HCT116 (cell line): Measurements from ENCODE around the gene SNAP47. TPM values are rescaled to one million over a fixed set of nuclear protein-coding genes. Genes with fewer than 3 reads are reported as not detected.

Source experiments
- ATAC-seq: fragments of 200-7000 bp; cut with Tn5 transposase; 2 replicates; pipeline ENCODE4 v1.9.1; 2020; ENCODE audit warnings: mild to moderate bottlenecking, moderate library complexity
- BruUV-seq: library from RNA; stranded (reverse); fragments of 400-500 nt; replicated peaks from 2 replicates; lab custom pipeline; 2021; lab: Mats Ljungman, UMichigan
- CTCF ChIA-PET: fragments of 300-600 bp; sonication (Branson Sonifier 250); formaldehyde crosslinking; loops from one replicate; lab custom pipeline; 2021; ENCODE audit warnings: antibody characterized with exemption; lab: Charles Lee
- POLR2A ChIA-PET: fragments of 300-600, 350-600 bp; sonication (Branson Sonifier 250); formaldehyde crosslinking; loops from one replicate; lab custom pipeline; 2021; ENCODE audit warnings: antibody characterized with exemption; lab: Charles Lee
- RAD21 ChIA-PET, 2 experiments: fragments of 300-600 bp; sonication (Branson Sonifier 250); formaldehyde crosslinking; loops; one replicate each; lab custom pipeline; 2023; ENCODE audit warnings: low total read pairs in 2 of 2; ENCODE audit not compliant: uncharacterized antibody in 2 of 2, unreplicated experiment in 2 of 2, low non-redundant PET in 1 of 2; lab: Charles Lee
- DNase-seq: peaks from one replicate; pipeline ENCODE4 v3.0.0-alpha.2; 2010; ENCODE audit warnings: low read depth, low spot score
- H2AFZ ChIP-seq: fragments of 200-600 bp; shearing (Covaris generic), sonication (generic); 2 replicates; pipeline ENCODE4 v1.6.1; 2017; ENCODE audit warnings: low read depth, mixed run types, mixed read lengths, antibody characterized with exemption, low read length; ENCODE audit not compliant: poor library complexity, severe bottlenecking
- H3K27ac ChIP-seq: 2 replicates; pipeline ENCODE4 v1.5.1; 2012; ENCODE audit warnings: low read depth, low read length
- H3K27me3 ChIP-seq: fragments of 200-600 bp; sonication (generic); 2 replicates; pipeline ENCODE4 v1.6.1; 2016; ENCODE audit warnings: mixed run types, low read length, mixed read lengths; ENCODE audit not compliant: insufficient read depth
- H3K36me3 ChIP-seq, 2 experiments: fragments of 200-500 bp in 1 of 2; fragments of 200-600 bp in 1 of 2; sonication (Bioruptor generic) in 1 of 2; sonication (generic) in 1 of 2; 2 replicates each; pipeline versions ENCODE4 v1.5.1 to v1.6.1; 2014 to 2016; ENCODE audit warnings: low read length in 2 of 2, inconsistent platforms in 1 of 2, mixed read lengths in 1 of 2, mixed run types in 1 of 2; ENCODE audit not compliant: insufficient read depth in 2 of 2, control insufficient read depth in 1 of 2
- H3K4me1 ChIP-seq, 2 experiments: fragments of 200-600 bp in 1 of 2; sonication (generic) in 1 of 2; 2 replicates each; pipeline versions ENCODE4 v1.5.1 to v1.6.1; 2012 to 2017; ENCODE audit warnings: low read length in 2 of 2, inconsistent platforms in 1 of 2, mild to moderate bottlenecking in 1 of 2, mixed read lengths in 1 of 2, mixed run types in 1 of 2, moderate library complexity in 1 of 2; ENCODE audit not compliant: insufficient read depth in 2 of 2, control insufficient read depth in 1 of 2
- H3K4me2 ChIP-seq: fragments of 200-600 bp; sonication (generic); 2 replicates; pipeline ENCODE4 v1.6.1; 2017; ENCODE audit warnings: mixed run types, low read length, mixed read lengths
- H3K4me3 ChIP-seq, 2 experiments: fragments of 200-600 bp in 1 of 2; sonication (generic) in 1 of 2; replicated peaks in 1 of 2; 2 replicates each; pipeline ENCODE4 v1.5.1; 2011 to 2016; ENCODE audit warnings: low read length in 2 of 2, control low read depth in 1 of 2, low read depth in 1 of 2, mild to moderate bottlenecking in 1 of 2, mixed read lengths in 1 of 2, mixed run types in 1 of 2
- H3K79me2 ChIP-seq: fragments of 200-600 bp; sonication (generic); 2 replicates; pipeline ENCODE4 v1.6.1; 2017; ENCODE audit warnings: mild to moderate bottlenecking, mixed run types, low read length, moderate library complexity, mixed read lengths; ENCODE audit not compliant: insufficient read depth
- H3K9ac ChIP-seq: fragments of 200-600 bp; sonication (generic); 2 replicates; pipeline ENCODE4 v1.6.1; 2016; ENCODE audit warnings: low read length, mixed read lengths
- H3K9me2 ChIP-seq: fragments of 200-600 bp; sonication (generic), shearing (Covaris generic); 2 replicates; pipeline ENCODE4 v1.6.1; 2017; ENCODE audit warnings: mixed run types, mild to moderate bottlenecking, moderate library complexity; ENCODE audit not compliant: insufficient read depth
- H3K9me3 ChIP-seq, 2 experiments: fragments of 200-500 bp in 1 of 2; fragments of 200-600 bp in 1 of 2; sonication (Bioruptor generic) in 1 of 2; sonication (generic) in 1 of 2; 2 replicates each; pipeline ENCODE4 v1.6.1; 2014 to 2017; ENCODE audit warnings: low read length in 2 of 2, mixed read lengths in 2 of 2, inconsistent platforms in 1 of 2, low read depth in 1 of 2, mild to moderate bottlenecking in 1 of 2, mixed run types in 1 of 2, moderate library complexity in 1 of 2; ENCODE audit not compliant: control insufficient read depth in 1 of 2, insufficient read depth in 1 of 2
- H4K20me1 ChIP-seq: fragments of 200-600 bp; sonication (generic), shearing (Covaris generic); 2 replicates; pipeline ENCODE4 v1.6.1; 2017; ENCODE audit warnings: mixed run types, mild to moderate bottlenecking, moderate library complexity; ENCODE audit not compliant: insufficient read depth
- CBX3 ChIP-seq: IDR thresholded peaks from 2 replicates; pipeline ENCODE4 v1.6.1; 2012; ENCODE audit warnings: low read depth
- CEBPB ChIP-seq: IDR thresholded peaks from 2 replicates; pipeline ENCODE4 v1.6.1; 2012; ENCODE audit warnings: low read depth
- EGR1 ChIP-seq: IDR thresholded peaks from 2 replicates; pipeline ENCODE4 v1.6.1; 2012; ENCODE audit warnings: low read depth
- FOSL1 ChIP-seq: IDR thresholded peaks from 2 replicates; pipeline ENCODE4 v1.6.1; 2012; ENCODE audit warnings: low read depth
- RAD21 ChIP-seq: IDR thresholded peaks from 2 replicates; pipeline ENCODE4 v1.6.1; 2012; ENCODE audit warnings: low read depth, mild to moderate bottlenecking
- SIN3A ChIP-seq: IDR thresholded peaks from 2 replicates; pipeline ENCODE4 v1.6.1; 2012; ENCODE audit warnings: low read depth
- SP1 ChIP-seq: IDR thresholded peaks from 2 replicates; pipeline ENCODE4 v1.6.1; 2012; ENCODE audit warnings: low read depth
- intact Hi-C: fragments of 100-400 bp; cut with micrococcal nuclease; formaldehyde crosslinking; loops from 2 replicates; pipeline ENCODE4 v1.10.0; 2022
- total RNA-seq: library from RNA; stranded (reverse); gene quantifications from one replicate; pipeline ENCODE4 v1.2.1, GENCODE V29; 2021; ENCODE audit not compliant: unreplicated experiment
- TF ChIP-seq, protein P1 (sequence below), 3 experiments: fragments of 200-600 bp in 1 of 3; sonication (generic) in 1 of 3; IDR thresholded peaks in 2 of 3; conservative IDR thresholded peaks in 1 of 3; 2 replicates each; pipeline ENCODE4 v1.5.1; 2012 to 2017; ENCODE audit warnings: low read depth in 2 of 3, low read length in 2 of 3, antibody characterized with exemption in 1 of 3, borderline replicate concordance in 1 of 3, control low read depth in 1 of 3, mild to moderate bottlenecking in 1 of 3, mixed read lengths in 1 of 3, mixed run types in 1 of 3, moderate library complexity in 1 of 3; ENCODE audit not compliant: insufficient read depth in 1 of 3
- TF ChIP-seq, protein P2 (sequence below): IDR thresholded peaks from 2 replicates; pipeline ENCODE4 v1.6.1; 2012

The SNAP47 gene
- total RNA-seq, 1 experiment from 2014 or later = 37.9 TPM

DNA sequence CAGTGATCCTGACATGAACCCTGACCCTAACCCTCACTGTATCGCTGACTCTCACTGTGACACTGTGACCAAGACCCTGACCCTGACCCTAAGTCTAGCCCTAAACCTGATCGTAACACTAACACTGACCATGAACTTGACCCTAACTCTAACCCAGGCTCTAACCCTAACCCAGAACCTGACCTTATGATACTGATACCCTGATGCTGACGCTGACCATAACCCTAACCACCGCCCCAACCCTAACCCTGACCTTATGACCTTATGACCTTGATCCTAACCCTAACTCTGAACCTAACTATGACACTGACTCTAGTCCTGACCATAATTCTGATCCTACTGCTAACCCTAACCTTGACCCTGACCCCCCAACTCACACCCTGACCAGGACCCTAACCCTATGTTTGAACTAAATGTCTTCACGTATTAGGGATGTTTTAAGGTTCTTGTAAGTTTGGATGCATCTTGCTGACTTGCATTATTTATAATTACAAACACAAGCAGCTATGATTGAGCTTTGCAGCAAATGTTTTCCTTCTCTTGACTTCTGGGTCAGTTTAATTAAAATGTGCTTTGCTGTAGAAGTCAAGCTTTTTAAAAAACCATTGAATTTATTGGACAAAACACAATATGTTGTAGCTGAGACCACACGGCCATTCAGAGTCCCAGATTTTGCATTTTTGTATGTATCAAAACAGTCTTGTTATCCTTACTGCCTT, 56.3 kb downstream of the SNAP47 start:
- no peaks in the 10 kb centered on the region for H3K36me3 ChIP-seq
- TF ChIP-seq CEBPB (no peak), CBX3 (no peak), EGR1 (no peak), SIN3A (no peak), RAD21 (no peak), SP1 (no peak), FOSL1 (no peak)
- TF ChIP-seq, protein P1, sequence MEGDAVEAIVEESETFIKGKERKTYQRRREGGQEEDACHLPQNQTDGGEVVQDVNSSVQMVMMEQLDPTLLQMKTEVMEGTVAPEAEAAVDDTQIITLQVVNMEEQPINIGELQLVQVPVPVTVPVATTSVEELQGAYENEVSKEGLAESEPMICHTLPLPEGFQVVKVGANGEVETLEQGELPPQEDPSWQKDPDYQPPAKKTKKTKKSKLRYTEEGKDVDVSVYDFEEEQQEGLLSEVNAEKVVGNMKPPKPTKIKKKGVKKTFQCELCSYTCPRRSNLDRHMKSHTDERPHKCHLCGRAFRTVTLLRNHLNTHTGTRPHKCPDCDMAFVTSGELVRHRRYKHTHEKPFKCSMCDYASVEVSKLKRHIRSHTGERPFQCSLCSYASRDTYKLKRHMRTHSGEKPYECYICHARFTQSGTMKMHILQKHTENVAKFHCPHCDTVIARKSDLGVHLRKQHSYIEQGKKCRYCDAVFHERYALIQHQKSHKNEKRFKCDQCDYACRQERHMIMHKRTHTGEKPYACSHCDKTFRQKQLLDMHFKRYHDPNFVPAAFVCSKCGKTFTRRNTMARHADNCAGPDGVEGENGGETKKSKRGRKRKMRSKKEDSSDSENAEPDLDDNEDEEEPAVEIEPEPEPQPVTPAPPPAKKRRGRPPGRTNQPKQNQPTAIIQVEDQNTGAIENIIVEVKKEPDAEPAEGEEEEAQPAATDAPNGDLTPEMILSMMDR (IDR thresholded peaks at IDR 0.05 in 2 of 3, conservative IDR thresholded peaks at IDR 0.05 in 1 of 3; ENCODE audit: borderline replicate concordance in 1 of 3, insufficient read depth in 1 of 3, low read depth in 2 of 3, low read length in 2 of 3) = no peak
- TF ChIP-seq, protein P2, sequence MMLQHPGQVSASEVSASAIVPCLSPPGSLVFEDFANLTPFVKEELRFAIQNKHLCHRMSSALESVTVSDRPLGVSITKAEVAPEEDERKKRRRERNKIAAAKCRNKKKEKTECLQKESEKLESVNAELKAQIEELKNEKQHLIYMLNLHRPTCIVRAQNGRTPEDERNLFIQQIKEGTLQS = no peak
- no peaks in the 10 kb centered on the region for H3K79me2 ChIP-seq
- no peak overlapping the region for H3K4me2 ChIP-seq
- no peaks in the 10 kb centered on the region for H3K9me3 ChIP-seq
- ChIA-PET RAD21 (no interaction called here), CTCF (no interaction called here), POLR2A (no interaction called here)
- H3K27me3 ChIP-seq = no peaks in the 10 kb centered on the region
- H3K9me2 ChIP-seq = no peaks in the 10 kb centered on the region
- peaks cover 16 to 32% of the 10 kb centered on the region in 2 experiments for H3K4me1 ChIP-seq
- DNase-seq (no peak), ATAC-seq (no peak)
- H4K20me1 ChIP-seq = no peaks in the 10 kb centered on the region
- no TSS peak for BruUV-seq
- H3K9ac ChIP-seq = no peak overlapping the region
- H3K27ac ChIP-seq = no peak overlapping the region
- H3K4me3 ChIP-seq = no peak overlapping the region
- intact Hi-C loops = no loop called here
- H2AFZ ChIP-seq = no peak overlapping the region
